GM21367 (cell line): ENCODE data around the gene MYH4.

ENCODE experiments used
- ATAC-seq: cut with Tn5 transposase; IDR thresholded peaks from one replicate; pipeline ENCODE4 v1.9.1; 2021; ENCODE audit not compliant: unreplicated experiment

MYH4 gene

DNA sequence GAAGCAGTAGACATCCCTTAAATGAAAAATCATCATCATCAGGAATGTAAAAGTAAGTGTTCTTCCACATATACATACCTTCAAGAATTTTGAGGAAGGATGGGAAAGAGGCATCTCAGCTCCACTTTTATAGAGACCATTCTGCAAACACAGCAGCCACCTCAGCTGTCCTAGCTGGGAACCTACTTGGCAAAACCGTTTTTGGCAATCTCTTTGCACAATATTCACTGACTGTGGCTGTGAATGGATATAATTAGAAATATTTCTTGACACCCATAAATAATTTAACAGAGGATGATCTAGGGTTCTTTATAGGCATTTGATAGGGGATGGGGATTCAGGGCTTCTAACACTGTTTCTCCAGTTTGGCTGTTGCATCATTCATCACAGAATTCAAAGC is at the start of gene MYH4:
Gene MYH4, minus strand, starts transcription at position 101 of the 400 bp plus-strand sequence. CDS start 2,814 bp downstream, outside the sequence.
- no peak for ATAC-seq

DNA sequence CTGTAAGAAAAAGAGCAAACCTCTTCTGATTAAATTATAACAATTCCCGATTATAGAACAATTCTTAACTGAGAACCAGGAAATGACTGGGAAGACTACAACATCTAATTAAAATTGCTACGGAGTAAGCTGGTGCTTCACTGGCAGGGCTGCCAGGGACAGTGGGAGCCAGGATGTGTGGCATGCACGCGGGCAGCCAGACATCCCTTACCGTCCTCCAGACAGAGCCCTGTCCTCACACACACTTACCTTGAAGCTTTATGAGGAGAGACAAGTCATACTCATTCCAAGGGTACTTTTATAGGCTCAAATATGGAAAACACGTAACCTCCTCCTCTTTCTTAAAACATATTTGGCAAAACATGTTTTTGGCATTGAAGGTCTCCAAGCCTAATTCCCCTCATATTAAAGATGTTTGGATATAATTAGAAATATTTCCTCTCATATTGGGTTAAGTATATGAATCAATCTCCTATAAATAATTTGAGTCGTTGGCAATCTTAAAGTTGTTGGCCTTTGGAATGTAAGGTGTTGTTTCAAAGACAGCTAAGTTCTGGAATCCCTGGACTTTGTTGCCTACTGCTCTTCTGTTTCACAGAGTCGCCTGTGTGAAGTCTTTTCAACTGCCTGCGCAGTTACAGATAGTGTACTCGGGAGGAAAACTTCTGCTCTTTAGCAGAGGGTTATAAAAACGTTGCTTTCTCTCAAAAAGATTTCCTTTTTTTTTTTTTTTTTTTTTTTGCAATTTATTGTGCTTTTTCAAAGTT is 49.1 kb upstream of the MYH4 start, which contains the start of gene MYH1:
Gene MYH1, minus strand, starts transcription at position 272 of the 767 bp plus-strand sequence. CDS start 1,900 bp downstream, outside the sequence.
- ATAC-seq, result no peak

DNA sequence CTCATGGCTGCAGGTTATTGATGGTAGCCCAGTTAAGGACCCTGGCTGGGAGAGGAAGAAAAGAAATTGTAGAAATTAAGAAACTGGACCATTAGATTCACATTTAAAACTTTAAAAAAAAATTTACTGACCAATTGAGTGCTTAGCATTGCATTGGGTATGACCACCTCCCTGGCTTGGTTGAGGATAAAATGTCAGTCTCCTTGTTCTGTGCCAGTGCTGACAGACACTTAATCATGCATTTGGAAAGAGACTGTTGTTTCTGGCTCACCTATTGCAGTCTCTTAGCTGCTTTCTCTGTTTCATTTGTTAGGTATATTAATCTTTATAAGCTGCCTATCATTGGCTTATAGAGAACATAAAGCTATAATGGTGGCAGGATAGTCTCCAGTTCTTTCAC is 47.3 kb upstream of the MYH4 start:
- no peak for ATAC-seq

DNA sequence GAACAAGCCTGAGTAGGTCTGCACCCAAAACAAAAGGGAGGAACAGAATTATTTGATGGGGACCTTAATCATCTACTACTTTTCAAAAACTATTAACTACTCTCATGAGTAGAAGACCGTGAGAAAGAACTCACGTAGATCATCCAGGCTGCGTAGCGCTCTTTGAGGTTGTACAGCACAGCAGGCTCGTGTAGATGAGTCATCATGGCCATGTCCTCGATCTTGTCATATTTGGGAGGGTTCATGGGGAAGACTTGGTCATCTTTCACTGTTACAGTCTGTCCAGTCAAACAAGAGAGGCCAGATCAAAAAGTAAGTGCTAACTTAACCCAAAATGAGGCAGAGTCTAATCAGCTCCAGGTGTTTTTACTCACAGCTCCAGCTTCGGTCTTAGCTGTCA is 46.7 kb upstream of the MYH4 start:
- ATAC-seq, result no peak

DNA sequence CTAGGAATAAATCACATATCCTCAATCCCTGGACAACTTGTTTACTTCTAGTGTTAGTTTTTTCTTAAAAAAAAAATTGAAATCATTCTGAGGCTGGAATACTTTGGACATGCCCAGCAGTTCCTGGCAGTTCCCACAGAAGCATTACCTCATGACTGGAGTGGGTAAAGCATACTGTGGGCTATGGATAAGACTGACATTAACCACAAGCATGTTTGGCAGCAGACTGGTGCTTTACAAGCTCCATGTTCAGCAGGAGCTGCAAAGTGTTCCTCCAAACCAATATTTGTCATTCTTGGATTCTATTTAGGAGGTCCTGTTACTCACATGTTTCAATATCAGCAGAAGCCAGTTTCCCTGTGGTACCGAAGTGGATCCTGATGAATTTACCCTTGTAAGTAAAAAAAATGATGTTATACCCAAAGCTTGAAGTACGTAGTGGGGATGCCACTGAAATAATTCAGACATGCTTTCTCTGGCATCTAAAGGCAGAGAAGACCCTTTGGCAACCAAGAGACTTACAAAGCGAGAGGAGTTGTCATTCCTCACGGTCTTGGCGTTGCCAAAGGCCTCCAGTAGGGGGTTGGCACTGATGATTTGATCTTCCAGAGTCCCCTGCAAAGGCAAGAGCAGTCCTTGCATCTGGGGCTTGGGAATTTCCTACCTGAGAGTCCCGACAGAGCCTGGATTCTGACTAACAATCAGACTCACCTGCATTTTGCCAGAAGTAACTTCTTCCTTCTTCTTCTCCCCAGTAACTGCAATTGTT is 44.1 kb upstream of the MYH4 start:
- no peak for ATAC-seq

DNA sequence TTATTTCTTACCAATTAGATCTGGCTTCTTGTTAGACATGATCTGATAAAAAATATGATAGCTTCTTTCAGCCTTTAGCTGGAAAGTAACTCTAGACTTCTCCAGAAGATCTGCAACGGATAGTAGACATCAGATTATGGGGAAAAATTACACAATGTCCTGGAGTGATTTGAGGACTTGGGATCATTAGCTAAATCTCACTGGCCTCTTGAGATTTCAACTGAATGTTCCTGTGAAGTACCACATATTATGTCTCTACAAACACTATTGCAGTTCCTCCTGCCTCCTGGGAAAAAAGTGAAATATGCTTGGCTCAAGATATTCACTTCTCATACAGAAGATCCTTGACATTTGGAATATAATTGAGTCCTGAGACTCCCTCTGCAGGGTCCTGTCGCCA is 43.5 kb upstream of the MYH4 start:
- no peak for ATAC-seq

DNA sequence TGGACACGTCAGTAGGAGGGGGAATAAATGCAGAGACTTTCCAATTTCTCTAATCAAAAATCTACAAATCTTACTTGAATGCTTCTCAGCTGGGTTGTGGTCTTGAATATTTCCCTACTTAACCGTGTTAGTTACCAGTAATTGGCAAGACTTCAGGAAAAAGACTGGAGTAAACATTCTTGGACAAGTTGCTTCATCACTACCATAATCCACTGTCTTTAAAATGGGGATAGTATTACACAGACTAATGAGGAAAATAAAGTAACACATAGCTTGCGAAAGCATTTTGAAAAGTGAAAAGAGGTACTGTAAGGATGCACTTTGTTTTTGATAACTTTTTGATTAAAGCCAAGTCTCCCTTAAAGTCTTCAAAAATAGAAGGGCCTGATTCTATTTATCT is 30.6 kb upstream of the MYH4 start:
- ATAC-seq, result no peak

DNA sequence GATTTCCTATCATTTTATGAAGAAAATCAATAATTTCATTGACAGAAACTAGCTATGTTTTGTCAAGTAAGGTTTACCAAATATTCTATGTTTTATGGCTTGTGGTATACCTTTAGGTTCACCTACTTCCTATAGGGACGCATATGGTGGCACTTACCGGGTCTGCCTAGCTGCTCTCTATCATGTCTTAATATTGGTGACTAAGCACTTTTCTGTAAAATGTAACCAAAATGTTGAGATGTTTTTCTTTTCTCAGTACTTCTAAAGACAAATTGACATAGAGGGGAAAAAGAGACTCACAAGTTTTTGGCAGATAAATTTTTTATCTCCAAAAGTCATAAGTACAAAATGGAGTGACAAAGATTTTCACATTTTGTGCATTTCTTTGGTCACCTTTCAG is 22.6 kb upstream of the MYH4 start:
- ATAC-seq, result no peak

DNA sequence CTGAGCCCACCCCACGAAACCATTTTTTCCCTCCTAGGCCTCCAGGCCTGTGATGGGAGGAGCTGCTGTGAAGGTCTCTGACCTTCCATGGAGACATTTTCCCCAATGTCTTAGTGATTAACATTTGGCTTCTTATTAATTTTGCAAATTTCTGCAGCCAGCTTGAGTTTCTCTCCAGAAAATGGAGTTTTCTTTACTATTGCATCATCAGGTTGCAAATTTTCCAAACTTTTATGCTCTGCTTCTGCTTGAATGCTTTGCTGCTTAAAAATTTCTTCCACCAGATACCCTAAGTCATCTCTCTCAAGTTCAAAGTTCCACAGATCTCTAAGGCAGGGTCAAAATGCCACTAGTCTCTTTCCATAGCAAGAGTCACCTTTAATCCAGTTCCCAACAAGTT is 12.9 kb upstream of the MYH4 start:
- ATAC-seq, result no peak

DNA sequence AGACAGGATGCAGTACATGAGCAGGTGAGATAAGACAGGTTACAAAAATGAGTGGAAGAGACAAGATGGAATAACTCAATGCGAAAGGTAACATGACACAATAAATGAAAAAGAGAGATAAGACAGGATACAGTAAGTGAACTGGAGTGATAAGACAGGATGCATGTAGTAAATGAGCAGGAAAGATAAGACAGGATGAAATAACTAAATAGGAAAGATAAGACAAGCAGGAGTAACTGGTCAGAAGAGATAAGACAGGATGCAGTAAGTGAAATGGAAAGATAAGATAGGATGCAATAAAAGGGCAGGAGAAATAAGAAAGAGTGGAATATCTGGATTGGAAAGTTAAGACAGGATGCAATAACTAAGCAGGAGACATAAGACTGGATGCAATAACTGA is 8.3 kb upstream of the MYH4 start:
- no peak for ATAC-seq

DNA sequence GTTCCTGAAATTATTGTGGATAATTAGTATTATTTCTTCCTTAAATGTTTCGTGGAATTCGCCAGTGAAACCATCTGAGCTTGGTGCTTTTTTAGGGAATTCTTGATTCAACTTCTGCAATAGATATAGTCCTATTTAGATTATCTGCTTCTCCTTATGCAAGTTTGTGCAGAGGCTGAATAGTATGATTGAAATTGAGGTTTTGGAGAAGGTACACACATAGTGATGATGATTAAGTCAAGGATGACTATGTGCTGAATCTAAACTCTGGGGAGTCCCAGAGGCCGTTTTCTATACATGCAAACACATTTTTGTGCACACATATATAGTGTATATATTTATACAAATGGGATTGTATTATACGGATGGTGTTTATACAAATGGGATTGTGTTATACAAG is 5.2 kb upstream of the MYH4 start:
- no peak for ATAC-seq

DNA sequence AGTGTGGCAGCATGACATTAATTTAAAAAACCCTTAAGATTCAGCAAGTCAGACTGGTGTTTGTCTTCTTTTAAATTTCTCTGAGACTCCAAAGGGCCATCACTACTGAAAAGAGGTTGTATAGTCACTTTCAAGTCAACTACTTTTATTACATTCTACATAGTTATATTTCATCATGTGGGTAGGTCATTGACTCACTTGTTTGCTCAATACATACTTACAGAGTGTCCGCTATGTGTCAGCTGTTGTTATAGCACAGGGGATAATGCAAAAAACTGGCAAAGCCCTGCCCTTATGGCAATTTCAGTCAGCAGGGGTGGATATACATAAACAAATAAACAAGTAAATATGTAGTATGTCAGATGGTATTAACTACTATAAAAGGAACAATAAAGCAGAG is 2.5 kb upstream of the MYH4 start:
- no peak for ATAC-seq

DNA sequence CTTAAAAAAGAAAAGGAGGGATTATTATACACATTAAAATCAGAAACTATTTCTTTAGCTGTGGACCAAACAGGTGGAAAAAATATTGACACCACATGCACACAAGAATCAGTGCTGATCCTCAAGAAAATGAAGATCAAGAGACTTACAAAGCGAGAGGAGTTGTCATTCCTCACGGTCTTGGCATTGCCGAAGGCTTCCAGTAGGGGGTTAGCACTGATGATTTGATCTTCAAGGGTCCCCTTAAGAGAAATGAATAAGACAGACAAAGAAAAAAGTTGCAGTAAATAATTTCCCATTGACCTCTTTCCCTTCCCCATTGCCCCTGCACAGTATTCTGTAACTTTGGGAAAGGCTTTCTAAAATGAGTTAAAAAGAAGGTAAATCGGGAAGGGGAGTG is 6.0 kb downstream of the MYH4 start:
- no peak for ATAC-seq

DNA sequence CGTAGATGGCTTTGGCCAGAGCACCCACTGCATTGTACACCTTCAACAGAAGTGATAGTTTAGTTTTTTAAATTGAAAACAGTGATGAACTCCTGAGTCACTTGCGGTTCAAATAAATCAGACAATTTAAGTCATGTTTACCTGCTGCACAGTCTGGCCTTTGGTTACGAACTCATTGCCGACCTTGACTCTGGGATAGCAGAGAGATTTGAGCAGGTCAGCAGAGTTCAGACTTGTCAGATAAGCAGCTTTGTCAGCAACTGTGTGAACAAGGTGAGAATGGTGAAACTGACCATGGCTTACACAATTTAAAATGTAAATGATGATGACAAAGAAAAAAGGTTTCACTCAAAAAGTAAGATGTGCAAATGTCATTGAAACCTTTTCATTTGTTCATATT is 9.3 kb downstream of the MYH4 start:
- no peak for ATAC-seq

DNA sequence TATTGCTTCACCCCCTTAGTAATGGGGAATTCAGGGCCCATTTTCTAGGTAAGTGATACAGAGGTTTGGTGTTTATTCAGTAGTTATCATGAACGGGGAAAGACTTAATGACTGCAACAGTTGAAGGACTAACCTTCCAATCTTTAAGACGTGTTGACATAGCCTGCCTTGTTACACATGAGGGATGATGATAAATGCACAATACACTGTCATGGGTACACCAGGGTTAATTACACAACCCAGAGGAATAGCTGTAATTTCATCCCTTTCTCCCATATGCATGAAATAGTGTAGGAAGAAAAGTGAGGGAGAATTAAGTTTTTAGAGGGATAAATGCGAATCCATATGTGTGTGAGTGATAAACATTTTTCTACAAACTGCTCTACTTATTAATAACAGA is 10.7 kb downstream of the MYH4 start:
- no peak for ATAC-seq

DNA sequence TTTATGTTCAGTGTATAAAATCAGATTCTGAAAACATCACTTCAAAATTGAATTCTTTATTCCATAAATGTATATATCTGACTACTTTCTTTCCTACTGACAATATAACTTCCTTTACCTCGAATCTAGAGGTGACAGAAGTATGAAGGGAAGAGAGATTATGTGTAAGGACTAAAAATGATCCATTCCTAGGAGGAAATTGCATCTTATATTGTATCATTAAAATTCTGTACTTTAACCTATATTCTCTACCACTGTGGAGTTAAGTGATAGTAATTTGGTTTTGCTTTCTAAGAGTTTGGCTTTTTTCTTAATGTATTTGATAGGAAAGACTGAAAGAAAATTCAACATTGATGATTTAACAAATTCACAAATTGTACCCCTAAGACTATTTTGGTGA is 11.4 kb downstream of the MYH4 start:
- no peak for ATAC-seq

DNA sequence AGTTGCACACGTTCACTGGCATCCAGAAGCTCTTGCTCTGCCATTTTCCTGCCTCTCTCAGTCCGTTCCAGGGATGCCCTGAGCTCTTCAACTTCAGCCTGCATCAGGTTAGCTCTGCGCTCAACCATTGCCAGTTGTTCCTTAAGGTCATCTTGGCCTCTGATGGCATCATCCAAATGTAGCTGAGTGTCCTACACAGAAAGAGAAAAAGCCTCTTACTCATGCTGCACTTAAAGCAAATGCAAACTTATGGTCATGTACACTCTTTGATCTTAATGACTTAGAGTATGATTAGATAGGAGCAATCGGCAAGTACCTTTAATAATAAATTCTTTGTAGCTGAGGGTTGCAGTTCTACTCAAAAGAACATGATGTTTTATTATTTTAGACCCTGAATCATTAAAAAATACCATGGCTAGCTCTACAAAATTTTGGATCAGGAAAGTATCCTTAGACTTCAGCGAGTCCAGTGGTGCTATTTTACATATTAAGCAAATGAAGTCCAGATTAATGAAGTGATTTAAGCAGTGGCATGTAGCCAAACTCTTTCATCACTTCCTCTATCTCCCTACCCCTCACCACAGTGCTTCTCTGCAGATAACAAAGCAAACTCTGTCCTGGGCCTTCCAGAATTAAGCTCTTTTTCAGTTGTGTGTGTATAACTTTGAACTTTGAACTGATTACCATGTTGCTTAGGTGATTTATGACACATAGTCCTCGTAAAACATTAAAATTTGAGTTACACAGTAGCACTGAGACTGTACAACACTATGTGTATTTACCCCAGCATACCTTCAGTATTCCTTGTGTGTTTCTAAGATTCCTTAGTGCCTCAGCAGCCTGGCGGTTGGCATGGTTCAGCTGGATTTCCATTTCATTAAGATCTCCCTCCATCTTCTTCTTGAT is 22.1 kb downstream of the MYH4 start:
- no peak for ATAC-seq

DNA sequence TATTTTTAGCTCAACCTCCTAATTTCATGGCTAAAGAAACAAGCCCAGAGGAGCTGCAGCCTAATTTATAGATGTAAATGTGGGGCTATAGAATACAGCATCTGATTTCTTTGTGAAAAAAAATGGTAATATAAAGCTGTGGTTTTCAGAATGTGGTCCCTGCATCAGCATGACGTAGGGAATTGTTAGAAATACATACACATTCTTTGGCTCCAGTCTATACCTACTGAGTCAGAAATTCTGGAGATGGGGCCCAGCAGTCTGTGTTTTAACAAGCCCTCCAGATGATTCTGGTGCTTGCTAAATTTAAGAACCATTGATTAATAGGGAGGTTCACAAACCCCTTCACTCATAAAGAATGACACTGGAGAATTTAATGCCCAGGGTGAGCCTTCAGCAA is 29.5 kb downstream of the MYH4 start:
- ATAC-seq, result no peak

DNA sequence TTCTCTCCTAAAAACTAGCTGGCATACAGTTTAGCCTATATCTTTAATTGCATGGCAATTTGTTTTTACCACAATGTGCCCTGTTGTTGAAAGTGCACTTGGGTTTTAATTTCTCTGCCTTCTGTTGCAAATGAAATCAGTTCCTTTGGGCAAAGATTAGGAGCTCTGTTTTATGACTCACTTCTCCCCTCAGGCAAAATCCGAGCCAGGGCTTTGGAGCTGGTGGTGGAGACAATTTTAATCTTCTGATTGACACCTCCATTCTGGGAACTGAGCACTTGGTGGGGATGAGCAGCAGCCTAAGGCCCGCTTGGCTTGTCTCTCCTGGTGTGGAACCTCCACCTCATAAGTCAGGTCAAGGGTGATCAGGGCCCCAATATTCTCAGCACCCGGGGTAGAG is 34.3 kb downstream of the MYH4 start:
- ATAC-seq, result no peak

DNA sequence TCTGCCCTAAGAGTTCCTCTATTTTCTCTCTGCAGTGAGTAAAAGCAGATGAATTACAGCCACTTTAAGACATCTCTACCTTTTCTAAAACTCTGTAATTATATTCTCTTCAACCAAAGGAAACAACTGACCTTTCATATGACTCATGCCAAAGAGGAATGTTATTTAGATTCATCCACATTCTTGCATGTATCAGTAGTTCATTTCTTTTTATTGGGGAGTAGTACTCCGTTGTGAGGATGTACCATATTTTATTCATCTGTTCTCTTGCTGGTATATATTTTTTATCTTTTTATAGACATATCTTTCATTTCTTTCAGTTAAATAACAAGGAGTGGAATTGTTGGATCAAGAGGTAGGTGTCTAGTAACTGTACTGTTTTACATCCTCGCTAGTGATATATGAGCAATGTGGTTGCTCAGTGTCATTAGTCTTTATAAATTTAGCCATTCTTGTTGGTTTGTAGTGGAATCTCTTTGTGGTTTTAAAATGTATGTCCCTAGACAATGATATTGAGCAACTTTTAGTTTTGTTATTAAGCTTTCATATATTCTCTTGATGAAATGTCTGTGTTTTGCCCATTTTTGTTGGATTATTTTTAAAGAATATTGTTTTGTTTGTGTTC is 39.8 kb downstream of the MYH4 start:
- ATAC-seq, result no peak

DNA sequence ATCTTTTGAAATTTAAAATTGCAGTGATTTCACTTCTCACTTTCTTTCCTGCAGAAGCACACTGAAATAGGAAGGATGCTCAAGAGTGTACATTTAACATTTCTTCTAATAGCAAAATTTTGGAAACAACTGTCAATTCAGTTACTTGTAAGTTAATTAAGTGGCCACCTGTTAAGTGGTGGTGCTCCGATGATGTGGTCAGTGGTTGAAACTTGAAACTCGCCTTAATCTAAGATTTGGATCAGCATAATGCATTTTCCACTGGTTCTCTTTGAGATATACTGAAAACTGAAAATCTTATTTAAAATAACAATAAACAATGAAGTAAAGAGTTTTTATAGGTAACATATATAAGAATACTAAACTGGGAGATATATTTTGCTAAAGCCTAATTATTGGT is 40.6 kb downstream of the MYH4 start:
- no peak for ATAC-seq
